ENCODE data around the gene VWCE.
A peak's percentile ranks its signal among the peaks of the same experiment; 100 is the strongest.

The VWCE gene

GRCh38 chr11:61305417-61305816, 10.3 kb upstream of the VWCE start:
- FAIRE-seq (no peak), DNase-seq (ENCODE audit: insufficient read length, low spot score) (no peak)
- TF ChIP-seq POLR2A (IDR thresholded peaks at IDR 0.05; ENCODE audit: low read depth, low read length) = no peak

GRCh38 chr11:61303725-61304124, 8.6 kb upstream of the VWCE start:
- FAIRE-seq (no peak), DNase-seq (ENCODE audit: insufficient read length, low spot score) (no peak)
- no peak for TF ChIP-seq POLR2A (IDR thresholded peaks at IDR 0.05; ENCODE audit: low read depth, low read length)

- DNase-seq (ENCODE audit: insufficient read length, low spot score) (no peak), FAIRE-seq (no peak)
- no peak for TF ChIP-seq POLR2A (IDR thresholded peaks at IDR 0.05; ENCODE audit: low read depth, low read length)
Measured at GRCh38 chr11:61302550-61302949, 7.4 kb upstream of the VWCE start.

- DNase-seq (ENCODE audit: insufficient read length, low spot score) (no peak), FAIRE-seq (no peak)
- no peak for TF ChIP-seq POLR2A (IDR thresholded peaks at IDR 0.05; ENCODE audit: low read depth, low read length)
Measured at GRCh38 chr11:61298663-61299244, 3.6 kb upstream of the VWCE start.

DNA sequence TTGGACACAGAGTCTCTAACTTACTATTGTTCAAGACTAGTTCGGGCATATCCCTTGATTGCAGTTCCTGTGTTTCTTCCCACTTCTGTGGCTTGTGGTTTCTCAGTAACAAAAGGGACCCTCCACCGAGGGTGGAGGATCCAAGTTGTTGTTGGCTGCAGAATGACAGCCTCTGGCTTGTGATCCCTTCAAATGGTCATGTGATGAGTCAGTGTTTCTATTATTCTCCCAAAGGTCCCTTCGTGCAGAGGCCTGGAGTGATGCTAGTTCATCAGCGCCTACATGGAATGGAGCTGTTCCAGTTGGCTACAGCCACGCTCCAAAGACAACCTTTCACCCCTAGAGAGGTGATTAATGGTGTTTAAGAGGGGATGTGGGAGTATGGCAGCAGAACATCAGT, 2.6 kb upstream of the VWCE start:
- TF ChIP-seq POLR2A (IDR thresholded peaks at IDR 0.05; ENCODE audit: low read depth, low read length) = no peak
- no peak for FAIRE-seq
- peak; percentile 63 for DNase-seq (ENCODE audit: insufficient read length, low spot score)

DNA sequence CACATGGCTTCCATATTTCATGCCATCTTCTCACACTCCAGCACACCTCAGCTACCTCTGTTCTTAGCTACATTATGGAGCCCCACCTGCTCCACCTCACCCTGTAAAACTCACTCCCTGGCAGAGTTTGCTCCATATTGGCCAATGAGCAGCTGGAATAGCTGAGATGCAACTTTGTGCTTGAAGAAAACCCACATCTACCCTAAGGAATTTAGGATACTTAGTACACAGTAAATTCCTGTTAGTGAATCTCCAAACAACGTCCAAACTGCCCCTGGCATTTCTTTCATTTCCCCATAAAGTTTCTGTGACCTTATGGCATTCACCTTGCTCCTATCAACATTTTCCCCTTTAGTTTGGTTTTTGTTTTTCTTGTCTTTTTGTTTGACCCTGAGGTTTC, 2.2 kb upstream of the VWCE start:
- no peak for TF ChIP-seq POLR2A (IDR thresholded peaks at IDR 0.05; ENCODE audit: low read depth, low read length)
- FAIRE-seq (no peak), DNase-seq (ENCODE audit: insufficient read length, low spot score) (no peak)

GRCh38 chr11:61295596-61295926, 445 bp upstream of the VWCE start:
- FAIRE-seq (no peak), DNase-seq (ENCODE audit: insufficient read length, low spot score) (no peak)
- TF ChIP-seq POLR2A (IDR thresholded peaks at IDR 0.05; ENCODE audit: low read depth, low read length) = no peak

GRCh38 chr11:61293867-61294716, 1.0 kb downstream of the VWCE start:
- FAIRE-seq = no peak
- DNase-seq (ENCODE audit: insufficient read length, low spot score) = peak; percentile 49
- TF ChIP-seq POLR2A (IDR thresholded peaks at IDR 0.05; ENCODE audit: low read depth, low read length) = no peak

DNA sequence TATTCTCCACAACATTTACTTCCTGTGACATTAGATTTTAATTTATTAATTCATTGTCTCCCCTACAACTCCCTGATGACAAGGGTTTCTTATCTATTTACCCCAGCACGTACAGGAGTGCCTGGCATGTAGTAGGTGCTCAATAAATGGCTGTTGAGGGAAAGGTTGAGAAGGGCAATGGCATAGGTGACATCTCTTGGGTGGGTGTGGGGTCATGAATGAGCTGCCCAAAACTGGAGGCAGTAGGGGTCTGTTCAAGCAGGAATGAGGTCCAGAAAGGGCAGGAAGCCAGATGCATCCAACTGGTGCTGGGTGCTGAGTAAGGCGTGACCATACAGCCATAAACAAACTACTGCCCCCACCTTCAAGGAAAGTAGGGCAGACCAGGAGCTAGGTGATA, 2.8 kb downstream of the VWCE start:
- DNase-seq (ENCODE audit: insufficient read length, low spot score) = no peak
- TF ChIP-seq POLR2A (IDR thresholded peaks at IDR 0.05; ENCODE audit: low read depth, low read length) = no peak

GRCh38 chr11:61290905-61291690, 4.0 kb downstream of the VWCE start:
- DNase-seq (ENCODE audit: insufficient read length, low spot score) = no peak
- TF ChIP-seq POLR2A (IDR thresholded peaks at IDR 0.05; ENCODE audit: low read depth, low read length) = no peak
- FAIRE-seq = no peak

More for the DNA sequence above, 2.8 kb downstream of the VWCE start:
- no peak for FAIRE-seq

- FAIRE-seq = no peak
Measured at GRCh38 chr11:61287338-61287977, 7.7 kb downstream of the VWCE start.

GRCh38 chr11:61283613-61284012, 11.5 kb downstream of the VWCE start:
- no peak for DNase-seq (ENCODE audit: insufficient read length, low spot score)
- no peak for FAIRE-seq
- TF ChIP-seq POLR2A (IDR thresholded peaks at IDR 0.05; ENCODE audit: low read depth, low read length) = no peak

More at GRCh38 chr11:61287338-61287977, 7.7 kb downstream of the VWCE start:
- no peak for TF ChIP-seq POLR2A (IDR thresholded peaks at IDR 0.05; ENCODE audit: low read depth, low read length)
- DNase-seq (ENCODE audit: insufficient read length, low spot score) = no peak

GRCh38 chr11:61281581-61282250, 13.4 kb downstream of the VWCE start:
- peak; percentile 56 for DNase-seq (ENCODE audit: insufficient read length, low spot score)
- FAIRE-seq = no peak
- TF ChIP-seq POLR2A (IDR thresholded peaks at IDR 0.05; ENCODE audit: low read depth, low read length) = no peak
